Tibial nerve (tissue), 4 donors: ENCODE measurements around the gene DENND5B. TPM values are rescaled to one million over a fixed set of nuclear protein-coding genes. Genes with fewer than 3 reads are reported as not detected.
"Not testable (repeated sequence)": the region's sequence is repeated elsewhere in the genome, so short reads cannot be mapped to it uniquely, and the experiment has no call there.

ENCODE experiments used
- DNase-seq, 2 donors: peaks; one replicate each; pipeline ENCODE4 v3.0.0-alpha.2; 2019; ENCODE audit warnings: low spot score in 2 of 2
- H3K27ac ChIP-seq, 4 donors: fragments of 200-600 bp; sonication (generic) in 3 of 4; one replicate each; pipeline ENCODE4 v1.5.1; 2017 to 2019; ENCODE audit warnings: mild to moderate bottlenecking in 1 of 4
- H3K27me3 ChIP-seq, 2 donors: fragments of 200-600 bp; sonication (generic) in 1 of 2; one replicate each; pipeline versions ENCODE4 v1.5.1 to v1.6.0; 2017 to 2019
- H3K36me3 ChIP-seq, 3 donors: fragments of 200-600 bp; sonication (generic); one replicate each; pipeline ENCODE4 v1.5.1; 2018 to 2019
- H3K4me1 ChIP-seq, 4 donors: fragments of 200-600 bp; sonication (generic) in 3 of 4; one replicate each; pipeline ENCODE4 v1.5.1; 2017 to 2019
- H3K4me3 ChIP-seq, 4 donors: fragments of 200-600 bp; sonication (generic) in 3 of 4; one replicate each; pipeline ENCODE4 v1.5.1; 2017 to 2019; ENCODE audit warnings: mild to moderate bottlenecking in 1 of 4, moderate library complexity in 1 of 4
- H3K9me3 ChIP-seq, 4 donors: fragments of 200-600 bp; sonication (generic) in 3 of 4; one replicate each; pipeline ENCODE4 v1.5.1; 2017 to 2019
- CTCF ChIP-seq, 5 experiments: fragments of 200-600 bp in 3 of 5; fragments of 450-650 bp in 2 of 5; sonication (generic) in 3 of 5; IDR thresholded peaks; one replicate each; pipeline ENCODE4 v1.5.1; 2016 to 2019; ENCODE audit warnings: antibody characterized with exemption in 5 of 5, mild to moderate bottlenecking in 3 of 5, moderate library complexity in 2 of 5
- EP300 ChIP-seq, 2 donors: sonication (generic); formaldehyde crosslinking; IDR thresholded peaks; one replicate each; pipeline ENCODE4 v1.6.1; 2017; ENCODE audit warnings: antibody characterized with exemption in 2 of 2, mild to moderate bottlenecking in 1 of 2
- POLR2A ChIP-seq, 2 donors: fragments of 450-650 bp; IDR thresholded peaks; one replicate each; pipeline ENCODE4 v1.6.1; 2017; ENCODE audit warnings: antibody characterized with exemption in 2 of 2, mild to moderate bottlenecking in 2 of 2, moderate library complexity in 2 of 2
- WGBS, 2 donors: methylation state at CpG; one replicate each; pipeline ENCODE4 v1.1.5; 2018; 5-methylcytosine and 5-hydroxymethylcytosine counted together
- total RNA-seq, 4 donors: library from RNA; depleted of rRNA; stranded (reverse); fragments of >200 nt; gene quantifications; one replicate each; pipeline ENCODE4 v1.1.0, GENCODE V29; 2016

Gene DENND5B
- total RNA-seq, 4 donors from 2014 or later, result 22.6 to 55.7 (median 42.8) TPM

GRCh38 chr12:31405021-31405420 is 185.9 kb downstream of the DENND5B start:
- 91 to 95% methylated on average over 8 of the region's 8 CpGs for WGBS, 2 donors
- no peak for DNase-seq
- H3K4me1 ChIP-seq, result no peaks in the 10 kb centered on the region
- no peaks in the 10 kb centered on the region for H3K9me3 ChIP-seq
- no peak for TF ChIP-seq EP300 (IDR thresholded peaks at IDR 0.05)
- no peak for TF ChIP-seq CTCF (IDR thresholded peaks at IDR 0.05)
- no peaks in the 10 kb centered on the region for H3K27me3 ChIP-seq
- no peak overlapping the region for H3K4me3 ChIP-seq
- peaks cover 0 to 21% (median 0%) of the 10 kb centered on the region in 3 donors for H3K36me3 ChIP-seq
- no peak overlapping the region for H3K27ac ChIP-seq

GRCh38 chr12:31403099-31403607 is 187.8 kb downstream of the DENND5B start:
- peaks cover 0 to 28% (median 0%) of the 10 kb centered on the region in 3 donors for H3K36me3 ChIP-seq
- peak; percentile 22 to 62 for DNase-seq
- H3K27ac ChIP-seq, H3K27me3 ChIP-seq, H3K4me3 ChIP-seq, H3K4me1 ChIP-seq, H3K9me3 ChIP-seq: not testable (repeated sequence)
- TF ChIP-seq CTCF (IDR thresholded peaks at IDR 0.05) (peak; percentile 79 to 87 (median 82)), EP300 (IDR thresholded peaks at IDR 0.05) (peak in 1 of 2 donors; percentile 40)
- WGBS, 2 donors, result 15 to 17% methylated on average over 7 of the region's 7 CpGs

- Histone ChIP-seq H3K27ac (no peak overlapping the region), H3K27me3 (no peaks in the 10 kb centered on the region), H3K4me1 (no peaks in the 10 kb centered on the region), H3K4me3 (no peak overlapping the region), H3K36me3 (peaks cover 0 to 68% (median 0%) of the 10 kb centered on the region in 3 donors), H3K9me3 (no peaks in the 10 kb centered on the region)
- DNase-seq, result no peak
- 90 to 97% methylated on average over 5 of the region's 5 CpGs for WGBS, 2 donors
- TF ChIP-seq CTCF (IDR thresholded peaks at IDR 0.05), result no peak
- no peak for TF ChIP-seq POLR2A (IDR thresholded peaks at IDR 0.05)
- TF ChIP-seq EP300 (IDR thresholded peaks at IDR 0.05), result no peak
Observed at GRCh38 chr12:31393004-31393550, 197.9 kb downstream of the DENND5B start.

- H3K27me3 ChIP-seq, result no peaks in the 10 kb centered on the region
- H3K4me3 ChIP-seq, result no peak overlapping the region
- 74 to 80% methylated on average over 2 of the region's 2 CpGs for WGBS, 2 donors
- no peak for DNase-seq
- H3K27ac ChIP-seq, result no peak overlapping the region
- H3K9me3 ChIP-seq, result no peaks in the 10 kb centered on the region
- H3K4me1 ChIP-seq, result no peaks in the 10 kb centered on the region
- TF ChIP-seq POLR2A (IDR thresholded peaks at IDR 0.05), result no peak
- no peak for TF ChIP-seq EP300 (IDR thresholded peaks at IDR 0.05)
- TF ChIP-seq CTCF (IDR thresholded peaks at IDR 0.05), result no peak
- H3K36me3 ChIP-seq, result peaks cover 0 to 72% (median 9%) of the 10 kb centered on the region in 3 donors
Observed at GRCh38 chr12:31390991-31391390, 199.9 kb downstream of the DENND5B start.

GRCh38 chr12:31388713-31389112 is 202.2 kb downstream of the DENND5B start:
- Histone ChIP-seq H3K36me3 (peaks cover 0 to 74% (median 9%) of the 10 kb centered on the region in 3 donors), H3K27me3 (no peaks in the 10 kb centered on the region), H3K27ac (no peak overlapping the region), H3K9me3 (no peaks in the 10 kb centered on the region), H3K4me3 (no peak overlapping the region), H3K4me1 (no peaks in the 10 kb centered on the region)
- no peak for TF ChIP-seq POLR2A (IDR thresholded peaks at IDR 0.05)
- WGBS, 2 donors, result 92 to 93% methylated on average over 4 of the region's 4 CpGs
- DNase-seq, result no peak
